HepG2 (cell line): Measurements from ENCODE around the gene TMEM185B. TPM values are rescaled to one million over a fixed set of nuclear protein-coding genes. Genes with fewer than 3 reads are reported as not detected.

Source experiments
- HNF1A ChIP-seq, 2 experiments: sonication (generic) in 1 of 2; formaldehyde crosslinking in 1 of 2; IDR thresholded peaks; 2 replicates each; pipeline versions ENCODE4 v1.4.0 to v1.6.1; 2016 to 2020; ENCODE audit warnings: borderline replicate concordance in 1 of 2, low read depth in 1 of 2, mild to moderate bottlenecking in 1 of 2, missing genetic modification reagents in 1 of 2
- TRAFD1 ChIP-seq: sonication (generic); formaldehyde crosslinking; IDR thresholded peaks from 2 replicates; pipeline ENCODE4 v1.5.1; 2020; ENCODE audit warnings: missing genetic modification reagents, mild to moderate bottlenecking, borderline replicate concordance
- polyA plus RNA-seq, 8 experiments: library from polyadenylated mRNA; depleted of rRNA in 3 of 8; stranded (reverse) in 7 of 8; unstranded in 1 of 8; fragments of >200 nt; fragmentation: Illumina TruSeq in 4 of 8; extraction: Trizol in 4 of 8; gene quantifications; 2 replicates each; pipeline versions ENCODE4 v1.2.1 to v1.2.3, GENCODE V29; 2011 to 2016; ENCODE audit warnings: low read depth in 4 of 8, missing spikeins in 1 of 8, mixed read lengths in 1 of 8; ENCODE audit not compliant: insufficient read depth in 1 of 8
- total RNA-seq, 5 experiments: library from RNA; depleted of rRNA; stranded (reverse); fragments of >200 nt; fragmentation: Illumina TruSeq; extraction: Trizol; gene quantifications; 2 replicates each; pipeline ENCODE4 v1.2.3, GENCODE V29; 2016; ENCODE audit warnings: low read depth in 1 of 5

Gene TMEM185B
- total and polyA plus RNA-seq, 2 of the 13 experiments (the other 11 are each of a cell fraction or from before 2014, with no cell fraction given), result 5.6 to 7.0 TPM

GRCh38 chr2:120239488-120240287 lies 16.5 kb upstream of the TMEM185B start (continued):
- TF ChIP-seq TRAFD1 (CRISPR knock-in tag), result 0 out of 2 replicates have a peak, but pooled peaks have one; percentile 12
- no peak for TF ChIP-seq HNF1A (IDR thresholded peaks at IDR 0.05; ENCODE audit: low read depth)
- no peak for TF ChIP-seq HNF1A (CRISPR knock-in tag; IDR thresholded peaks at IDR 0.05; ENCODE audit: borderline replicate concordance)
